Stimulated activated CD4-positive, alpha-beta T cell treated with anti-CD3 and anti-CD28 coated beads, Interleukin-1b, Interleukin-23, amount 100 ng/mL, for 48 hours (primary cell): ENCODE measurements around the gene DENND4B.
A peak's percentile ranks its signal among the peaks of the same experiment; 100 is the strongest.

Experiments
- DNase-seq: peaks from one replicate; pipeline ENCODE4 v3.0.0-alpha.2; 2020

The DENND4B gene

DNA sequence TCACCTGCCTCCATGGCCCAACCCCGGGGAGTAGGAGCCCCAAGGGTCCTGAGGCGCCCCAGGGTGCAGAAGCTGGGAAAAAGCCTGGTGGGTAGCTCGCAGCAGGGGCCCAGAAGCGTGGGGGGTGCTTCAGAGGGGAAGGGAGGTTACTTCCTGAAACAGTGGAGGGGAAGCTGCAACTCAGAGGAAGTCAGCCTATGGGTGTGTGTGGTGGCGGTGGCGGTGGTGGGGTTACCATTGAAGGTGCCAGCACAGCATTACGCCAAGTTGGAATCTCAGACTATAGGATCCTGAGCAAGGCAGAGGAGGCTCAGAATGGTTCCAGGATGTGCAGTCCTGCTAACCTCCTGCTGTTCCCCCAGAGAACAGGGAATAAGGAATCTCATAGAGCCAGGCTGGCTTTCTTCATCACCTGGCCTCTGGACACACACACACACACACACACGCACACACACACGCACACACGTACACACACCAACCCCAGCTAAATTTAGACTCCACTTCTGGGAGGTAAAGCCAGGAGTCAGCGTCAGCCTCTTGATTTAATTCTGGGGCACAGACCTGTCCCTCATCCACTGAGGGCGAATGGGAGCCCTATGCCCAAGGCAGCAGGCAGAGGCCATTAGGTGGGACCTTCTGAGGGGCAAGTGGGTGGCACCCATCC lies 1.3 kb downstream of the DENND4B start:
- DNase-seq = peak; percentile 77

DNA sequence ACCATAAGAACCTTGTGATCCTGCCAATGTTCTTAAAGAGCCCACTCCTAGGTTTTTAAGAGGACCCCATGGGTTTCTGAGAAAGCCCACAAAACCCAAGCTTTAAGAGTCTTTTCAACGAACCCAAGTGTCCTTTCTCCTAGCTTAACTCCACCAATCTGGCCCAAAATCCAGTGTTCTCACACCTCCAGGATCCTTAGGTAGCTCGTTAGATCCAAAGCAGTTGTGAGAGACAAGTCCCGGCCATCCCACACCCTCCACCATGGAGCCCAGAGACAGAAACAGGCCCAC lies 1.7 kb downstream of the DENND4B start:
- no peak for DNase-seq

DNA sequence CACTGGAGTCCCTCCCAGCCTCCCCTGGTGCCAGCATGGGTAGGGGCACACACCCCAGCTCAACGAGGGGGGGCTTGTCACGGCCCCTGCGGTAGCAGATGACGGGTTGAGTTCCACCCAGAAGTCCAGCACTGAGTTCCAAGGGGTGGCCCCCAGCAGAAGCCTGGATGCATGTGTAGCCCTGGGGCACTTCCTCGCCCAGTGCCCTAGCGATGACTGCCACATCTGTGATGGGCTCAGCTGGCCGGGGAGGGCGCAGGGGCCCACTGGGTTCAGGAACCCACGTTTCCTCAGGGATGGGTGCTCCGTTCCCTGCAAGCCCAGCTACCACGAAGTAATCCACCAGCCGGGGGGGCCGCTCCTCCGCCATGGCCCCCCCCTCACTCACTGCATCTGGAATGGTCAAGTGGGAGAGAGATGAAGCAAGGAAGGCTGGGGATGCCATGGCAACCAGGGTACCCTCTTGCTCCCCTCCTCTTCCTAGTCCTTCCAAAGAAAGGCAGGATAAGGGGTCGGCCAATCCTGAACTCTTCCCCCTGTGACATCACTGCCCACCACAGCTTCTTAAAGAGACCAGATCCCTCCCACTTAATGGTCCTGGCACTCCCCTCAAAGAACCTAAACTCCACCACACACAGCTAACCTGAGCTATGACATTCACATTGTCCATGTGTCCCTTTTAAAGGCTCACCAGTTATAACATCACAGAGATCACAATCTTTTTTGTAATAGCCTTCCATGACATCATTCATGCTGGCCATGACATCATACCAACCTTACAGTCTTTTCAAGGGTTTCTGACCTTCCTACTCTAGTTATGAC lies 2.3 kb downstream of the DENND4B start:
- no peak for DNase-seq

DNA sequence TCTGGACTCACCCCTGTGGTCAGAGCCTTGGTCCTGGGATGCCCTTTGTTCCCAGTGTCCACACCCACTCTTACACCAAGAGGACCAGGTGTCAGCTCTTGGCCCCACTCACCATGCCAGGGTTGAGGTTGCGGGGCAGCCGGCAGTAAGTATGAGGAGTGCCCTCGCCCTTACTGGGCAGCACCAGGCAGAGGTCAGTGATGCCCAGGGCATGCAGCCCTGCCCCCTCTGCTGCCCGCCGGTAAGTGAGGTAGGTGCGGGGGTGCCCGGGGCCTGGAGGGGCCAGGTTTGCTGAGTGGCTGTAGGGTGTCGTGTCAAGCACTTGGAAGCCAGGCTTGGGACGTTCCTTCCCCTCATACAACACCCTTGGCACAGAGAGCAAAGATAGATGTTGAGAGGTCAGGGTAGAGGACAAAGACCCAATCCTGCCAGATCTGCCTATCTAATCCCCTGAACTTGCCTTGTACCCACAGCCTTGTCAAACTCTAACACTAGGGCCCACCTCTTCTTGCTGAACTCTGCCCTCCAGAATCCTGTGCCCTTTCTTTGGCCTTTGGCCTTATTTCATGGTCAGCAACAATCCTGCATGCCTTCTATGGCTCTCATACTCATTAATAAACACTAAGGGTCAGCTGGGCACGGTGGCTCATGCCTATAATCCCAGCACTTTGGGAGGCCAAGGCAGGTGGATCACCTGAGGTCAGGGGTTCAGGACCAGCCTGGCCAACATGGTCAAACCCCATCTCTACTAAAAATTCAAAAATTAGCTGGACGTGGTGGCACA lies 3.6 kb downstream of the DENND4B start:
- DNase-seq = no peak

DNA sequence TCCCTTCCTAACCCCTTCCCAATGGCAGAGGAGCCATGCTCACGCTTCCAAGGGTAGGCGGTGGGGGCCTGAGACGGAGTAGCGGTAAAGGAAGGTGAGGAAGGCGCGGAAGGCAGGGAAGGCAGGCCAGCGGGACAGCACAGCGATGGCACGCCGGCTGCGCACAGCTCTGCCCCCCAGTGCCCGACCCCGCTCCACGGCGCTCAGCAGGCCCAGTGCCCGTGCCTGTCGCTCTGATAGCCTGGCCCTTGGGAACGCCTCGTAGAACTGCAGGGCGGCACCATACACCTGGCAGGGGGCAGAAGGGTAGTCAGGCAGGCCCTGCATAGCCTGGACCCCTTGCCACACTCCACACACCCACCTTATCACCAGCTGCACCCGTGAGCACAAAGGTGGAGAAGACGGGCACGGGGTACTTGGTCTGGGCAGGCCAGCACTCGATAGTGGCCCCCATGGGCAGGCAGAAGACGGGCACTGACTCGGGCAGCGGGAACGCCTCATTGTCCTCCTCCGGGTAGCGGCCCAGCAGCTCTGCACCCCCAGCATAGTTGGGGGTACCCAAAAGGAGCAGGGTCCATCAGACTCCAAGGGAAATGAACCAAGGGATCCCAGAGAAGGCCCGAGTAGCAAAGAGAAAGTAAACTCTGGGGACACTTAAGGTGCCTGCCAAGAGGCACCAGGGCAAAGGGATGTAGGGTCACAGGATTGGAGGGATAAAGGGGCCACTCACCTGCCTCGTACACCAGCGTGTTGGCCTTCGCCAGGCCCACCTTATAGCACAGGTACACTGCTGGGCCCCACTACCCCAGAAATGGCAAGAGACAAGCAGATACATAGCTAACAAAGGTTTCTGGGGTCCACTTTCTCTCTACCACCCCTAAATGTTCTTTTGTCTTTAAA lies 4.4 kb downstream of the DENND4B start:
- DNase-seq = no peak

DNA sequence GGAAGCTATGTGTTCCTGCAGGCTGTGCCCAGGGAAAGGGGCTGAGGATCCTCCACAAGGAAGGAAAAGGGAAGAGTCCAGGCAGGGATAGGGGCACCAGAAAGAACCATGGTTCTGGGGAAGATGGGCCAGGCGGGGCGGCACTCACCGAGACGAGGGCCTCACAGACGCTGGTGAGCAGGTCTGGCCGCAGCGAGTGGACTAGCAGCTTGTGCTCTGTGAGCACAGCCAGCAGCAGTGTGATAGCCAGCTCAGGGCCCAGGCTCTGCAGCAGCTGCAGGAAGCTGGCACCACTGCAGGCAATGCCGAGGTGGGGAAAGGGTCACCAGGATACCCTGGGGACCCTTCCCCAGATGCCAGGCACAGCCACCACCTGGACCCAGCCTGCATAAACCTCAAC lies 5.8 kb downstream of the DENND4B start:
- DNase-seq = no peak

DNA sequence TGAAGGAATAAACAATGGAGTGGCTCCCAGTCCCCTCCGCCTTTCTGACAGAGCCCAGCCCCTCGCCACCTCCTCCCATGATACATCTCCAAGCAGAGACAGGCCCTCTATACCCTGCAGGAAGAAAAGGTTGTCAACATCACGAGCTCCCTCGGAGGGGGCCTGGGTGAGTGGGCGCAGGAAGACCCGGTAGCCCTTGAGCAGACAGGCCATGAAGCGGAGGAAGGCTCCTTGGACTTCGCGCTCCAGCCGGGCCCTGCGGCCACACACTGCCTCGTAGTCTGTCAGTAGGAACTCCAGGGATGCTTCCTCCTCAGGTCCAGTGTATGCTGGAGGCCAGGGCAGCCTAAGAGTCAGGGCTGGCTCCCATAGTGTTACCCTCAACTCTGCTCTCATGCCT lies 7.0 kb downstream of the DENND4B start:
- DNase-seq = no peak

DNA sequence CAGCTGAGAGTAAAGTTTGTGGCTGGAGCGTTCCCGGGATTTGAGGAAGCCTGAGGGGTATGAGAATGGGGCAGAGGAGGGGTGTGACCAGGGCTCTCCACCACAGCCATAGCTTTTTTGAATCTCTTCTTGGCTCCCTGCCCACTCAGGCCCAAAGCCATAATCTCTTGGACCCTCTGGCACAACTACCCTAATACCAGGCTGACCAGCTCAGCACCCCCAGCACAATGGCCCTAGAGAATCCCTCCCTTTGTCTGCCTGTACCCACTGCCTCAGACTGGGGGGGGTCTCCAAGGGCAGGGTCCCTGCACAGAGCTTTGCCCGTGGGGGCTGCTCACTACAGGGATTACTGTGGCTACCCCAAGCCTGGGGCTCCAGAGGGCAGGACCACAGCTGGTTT lies 7.5 kb downstream of the DENND4B start:
- DNase-seq = no peak

DNA sequence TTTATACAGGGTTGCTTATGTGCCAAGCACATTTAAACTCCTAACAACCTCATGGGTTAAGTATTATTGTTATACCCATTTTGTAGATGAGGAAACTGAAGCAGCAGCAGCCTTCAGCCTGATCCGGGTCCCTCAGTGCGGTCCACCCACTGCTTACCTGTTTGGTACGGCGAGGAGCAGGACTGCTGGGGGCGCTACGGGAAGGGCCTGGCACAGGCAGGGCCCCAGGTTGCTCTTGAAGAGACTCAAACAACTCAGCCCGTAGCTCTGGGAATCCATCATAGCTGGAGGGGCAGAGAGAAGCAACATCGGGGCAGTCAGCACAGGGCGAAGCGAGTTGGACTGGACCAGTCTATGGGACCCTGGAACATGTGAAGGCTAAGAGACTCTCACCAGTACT lies 9.2 kb downstream of the DENND4B start:
- no peak for DNase-seq

DNA sequence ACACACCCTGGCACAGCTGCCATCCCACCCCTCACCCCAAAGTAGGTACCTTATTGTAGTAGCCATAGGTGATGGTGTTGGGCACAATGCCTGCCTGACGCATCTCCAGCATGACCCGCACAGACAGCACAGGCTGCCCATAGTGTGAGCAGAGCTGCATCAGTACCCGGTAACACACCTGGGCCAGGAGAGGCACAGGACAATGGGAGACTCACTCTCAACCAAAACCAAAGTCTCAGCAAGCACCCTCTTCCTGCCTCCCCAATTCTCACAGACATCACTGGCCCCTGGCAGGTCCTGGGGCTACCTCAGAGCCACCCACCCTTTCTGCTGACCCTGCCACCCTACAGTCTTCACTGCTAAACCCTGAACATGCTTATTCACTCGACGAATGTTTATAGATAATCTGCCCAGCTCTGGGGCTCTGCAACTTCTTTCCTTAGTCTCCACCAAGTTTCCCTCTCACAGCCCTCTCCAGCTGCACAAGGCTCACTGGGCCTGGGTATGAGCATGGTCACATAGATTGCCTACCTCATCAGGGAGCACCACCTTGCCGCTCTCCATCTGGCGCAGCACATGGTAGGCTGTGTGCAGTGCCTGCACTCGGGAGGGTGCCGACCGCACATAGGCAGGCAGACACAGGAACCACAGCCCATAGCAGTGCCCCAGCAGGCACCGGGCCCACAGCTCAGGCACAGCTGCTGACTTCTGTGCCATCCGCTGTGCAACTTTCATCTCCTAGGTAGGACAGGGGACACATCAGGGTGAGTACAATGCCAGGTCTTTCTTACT lies 10.3 kb downstream of the DENND4B start:
- no peak for DNase-seq

DNA sequence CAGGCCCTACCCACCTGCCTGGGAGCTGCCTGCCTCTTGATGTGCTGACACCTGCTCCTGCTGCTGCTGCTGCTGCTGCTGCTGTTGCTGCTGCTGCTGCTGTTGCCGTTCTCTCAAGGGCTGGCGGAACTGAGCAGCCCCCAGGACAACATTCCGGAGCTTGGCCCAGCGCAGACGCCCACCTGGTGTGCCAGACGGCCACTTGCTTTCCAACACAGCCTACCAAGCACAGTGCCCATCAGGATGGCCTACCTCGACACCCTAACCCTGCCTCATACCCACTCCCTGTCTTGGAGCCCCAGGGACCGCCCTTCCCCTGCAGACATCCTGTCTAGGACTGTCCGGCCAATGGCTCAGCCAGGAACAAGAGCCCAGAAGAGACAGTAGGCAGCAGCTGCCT lies 11.8 kb downstream of the DENND4B start:
- no peak for DNase-seq

DNA sequence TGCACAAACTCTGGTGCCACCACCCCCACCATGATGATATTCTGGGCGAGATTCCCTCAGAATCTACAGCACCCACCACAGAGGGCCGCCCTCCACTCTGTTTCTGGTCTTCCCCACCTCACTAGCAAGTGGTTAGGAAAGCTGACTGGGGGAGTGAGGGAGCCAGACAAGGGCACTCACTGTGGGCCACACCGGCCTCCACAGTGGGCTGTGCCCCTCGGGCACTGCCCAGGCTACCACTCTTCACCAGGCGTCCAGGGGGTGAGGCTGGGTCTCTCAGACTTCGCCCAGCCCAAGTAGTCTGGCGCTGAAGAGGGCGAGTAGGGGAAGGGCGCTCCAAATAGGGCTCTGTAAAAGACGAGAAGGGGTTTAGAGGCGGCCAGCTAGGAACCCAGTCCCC lies 12.6 kb downstream of the DENND4B start:
- no peak for DNase-seq

DNA sequence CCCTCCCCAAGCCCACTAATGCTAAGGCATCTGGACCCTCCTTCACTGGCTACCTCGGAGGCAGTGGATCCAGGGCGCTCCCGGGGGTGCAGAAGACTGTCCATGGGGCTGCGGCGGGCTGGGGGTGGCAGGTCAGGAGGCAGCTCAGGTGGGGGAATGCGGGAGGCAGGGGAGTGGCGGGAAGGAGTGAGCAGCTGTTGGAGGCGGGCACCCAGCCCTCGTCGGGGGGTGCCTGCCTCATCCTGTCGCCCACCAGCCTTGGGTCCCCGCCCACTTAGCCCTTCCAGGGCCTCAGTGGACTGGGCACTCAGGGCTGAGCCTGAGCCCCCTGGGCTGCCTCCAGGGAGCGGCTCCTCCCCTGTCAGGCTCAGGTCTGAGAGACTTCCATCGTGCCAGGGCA lies 13.1 kb downstream of the DENND4B start:
- DNase-seq = no peak

DNA sequence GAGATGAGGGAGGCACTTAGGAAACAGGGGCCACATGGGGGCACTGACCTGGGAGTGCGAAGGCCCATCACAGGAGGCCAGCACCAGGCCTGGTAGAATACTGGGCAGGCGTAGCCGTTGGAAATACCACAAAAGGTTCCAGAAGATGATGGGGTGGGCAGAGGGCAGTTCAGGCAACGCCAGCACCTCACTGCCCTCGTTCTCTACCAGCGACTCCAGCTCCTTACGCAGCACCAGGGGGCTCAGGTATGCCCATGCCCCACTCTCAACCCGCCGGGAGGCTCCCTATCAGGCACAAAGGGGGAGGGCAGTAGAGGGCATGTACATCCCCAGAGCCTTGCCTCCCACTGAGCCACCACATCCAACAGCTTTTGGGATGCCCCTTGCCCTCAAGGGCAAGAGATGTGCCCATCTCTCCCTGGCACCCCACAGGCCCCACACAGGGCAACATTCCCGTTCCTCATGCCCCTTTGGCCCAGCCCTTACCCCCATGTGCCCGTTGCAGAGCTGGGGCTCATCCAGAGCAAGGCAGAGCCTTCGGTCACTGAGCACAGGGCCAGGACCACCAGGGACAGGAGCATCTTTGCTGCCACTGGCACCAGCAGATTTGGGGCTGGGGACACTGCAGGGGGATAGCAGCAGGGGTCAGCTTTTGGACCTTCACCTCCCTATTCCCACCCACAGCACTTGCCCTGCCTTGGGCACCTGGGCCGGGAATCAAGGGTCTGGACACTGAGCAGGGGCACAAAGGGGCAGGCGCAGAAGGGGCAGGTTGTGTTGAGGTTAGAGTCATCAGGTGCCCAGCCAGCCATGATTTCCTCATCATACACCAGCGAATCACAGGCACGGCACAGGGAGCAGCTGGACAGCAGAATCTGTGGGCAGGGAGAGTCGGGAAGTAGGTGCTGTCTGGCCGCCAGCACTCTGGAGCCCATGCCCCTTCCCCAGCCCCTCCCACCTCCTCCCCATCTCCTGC lies 14.1 kb downstream of the DENND4B start:
- DNase-seq = no peak

DNA sequence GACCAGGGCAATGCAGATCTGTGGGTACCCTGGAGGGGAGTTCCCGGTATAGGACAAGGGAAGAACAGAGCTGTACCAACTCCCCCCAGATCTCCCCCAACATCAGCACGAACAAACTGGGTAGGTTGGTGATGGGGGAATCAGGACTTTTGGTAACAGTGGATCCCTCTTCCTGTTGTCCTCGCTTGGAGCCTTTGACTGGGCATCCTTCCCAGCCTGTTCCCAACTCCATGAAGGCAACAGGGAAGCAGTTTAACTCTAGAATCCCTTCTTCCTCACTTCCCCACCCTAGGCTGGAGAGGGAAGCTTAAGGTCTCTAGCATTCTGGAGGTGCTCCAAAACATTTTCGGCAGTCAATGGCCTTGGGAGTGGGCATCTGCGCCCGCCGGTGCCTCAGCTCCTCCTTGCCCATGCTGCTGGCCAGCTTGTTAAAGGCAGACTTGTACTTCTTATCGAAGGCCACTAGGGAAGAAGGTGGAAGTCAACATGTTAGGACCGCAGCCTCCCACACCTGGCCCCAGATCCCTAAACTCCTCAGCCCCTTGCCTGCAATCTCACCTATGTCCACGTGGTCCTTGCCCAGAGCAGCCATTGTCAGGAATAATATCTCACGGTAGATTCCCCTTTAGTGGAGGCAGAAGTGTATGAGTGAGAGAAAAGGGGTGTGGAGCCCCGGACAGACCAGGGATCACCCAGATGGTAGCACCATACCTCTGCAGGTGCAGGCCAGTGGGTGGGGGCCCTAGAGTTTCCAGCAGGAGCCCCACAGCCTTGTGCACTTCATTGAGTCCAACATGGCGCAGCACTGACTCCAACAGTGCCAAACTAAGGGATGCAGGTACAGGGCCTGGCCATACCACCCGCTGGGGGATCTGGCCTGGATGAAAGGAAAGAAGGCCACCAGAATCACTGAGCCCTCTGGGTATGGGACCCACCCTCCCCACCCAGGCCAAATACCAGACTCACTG lies 16.3 kb downstream of the DENND4B start:
- DNase-seq = no peak

DNA sequence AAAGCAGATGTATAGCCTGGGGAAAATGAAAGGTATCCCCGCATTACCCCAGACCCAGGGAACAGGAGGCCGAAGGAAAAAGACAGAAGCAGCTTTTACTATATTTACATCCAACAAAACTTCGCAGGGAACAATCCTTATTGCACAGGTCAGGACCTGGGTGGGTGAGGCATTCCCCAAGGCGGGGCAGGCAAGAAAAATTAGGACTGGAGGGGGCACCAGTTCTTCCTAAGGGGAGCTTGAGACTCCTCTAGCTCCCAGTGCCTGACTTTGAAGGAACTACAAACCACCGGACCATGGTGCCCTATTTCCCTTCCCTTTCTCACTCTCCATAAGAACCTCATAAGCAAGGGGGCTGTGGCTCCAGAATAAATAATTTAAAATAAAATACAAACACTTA lies 17.1 kb downstream of the DENND4B start:
- DNase-seq = no peak

DNA sequence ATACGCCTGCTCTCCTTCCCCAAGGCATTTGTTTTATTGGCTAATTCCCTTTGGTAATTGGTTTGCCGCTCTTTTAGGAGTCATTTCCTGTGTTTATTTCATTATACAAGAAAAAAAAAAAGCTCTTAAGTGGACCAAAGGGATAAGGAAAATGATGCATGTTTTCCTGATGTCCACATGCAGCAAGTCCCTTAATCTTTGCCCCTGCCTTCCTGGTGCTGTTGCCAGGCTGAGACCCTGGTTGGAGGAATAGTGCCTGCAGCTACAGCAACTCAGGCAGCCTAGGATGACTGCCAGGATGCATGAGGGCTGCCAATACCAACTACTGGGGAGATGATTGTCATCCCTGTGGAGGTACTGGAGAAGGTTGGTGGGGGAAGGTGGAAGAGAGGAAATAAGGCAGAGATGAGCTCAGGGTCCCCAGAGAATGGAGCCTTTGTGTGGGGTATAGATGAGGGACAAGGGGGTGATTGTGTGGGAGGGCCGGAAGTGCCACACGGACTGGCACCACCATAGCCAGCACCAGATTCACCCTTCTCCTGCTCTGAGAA lies 17.7 kb downstream of the DENND4B start:
- DNase-seq = no peak

DNA sequence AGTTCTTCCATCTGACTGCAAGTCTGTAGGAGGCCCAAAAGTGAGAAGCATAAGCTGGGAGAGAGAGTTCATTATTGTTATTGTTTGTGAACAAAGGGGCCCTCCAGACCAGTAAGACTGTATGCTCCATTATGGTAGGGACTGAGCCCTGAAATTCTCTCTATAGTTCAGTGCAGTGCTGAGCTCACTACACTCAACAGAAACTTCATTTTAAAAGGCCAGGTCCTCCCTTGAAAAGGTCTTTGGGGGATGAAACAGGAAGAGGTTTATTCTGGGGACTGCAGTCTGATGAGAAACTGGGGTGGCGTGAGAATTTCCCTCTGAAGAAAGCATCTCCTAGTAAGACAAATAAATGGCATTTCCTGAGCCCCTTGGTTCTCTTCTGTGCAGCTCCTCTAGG lies 18.3 kb downstream of the DENND4B start:
- no peak for DNase-seq

DNA sequence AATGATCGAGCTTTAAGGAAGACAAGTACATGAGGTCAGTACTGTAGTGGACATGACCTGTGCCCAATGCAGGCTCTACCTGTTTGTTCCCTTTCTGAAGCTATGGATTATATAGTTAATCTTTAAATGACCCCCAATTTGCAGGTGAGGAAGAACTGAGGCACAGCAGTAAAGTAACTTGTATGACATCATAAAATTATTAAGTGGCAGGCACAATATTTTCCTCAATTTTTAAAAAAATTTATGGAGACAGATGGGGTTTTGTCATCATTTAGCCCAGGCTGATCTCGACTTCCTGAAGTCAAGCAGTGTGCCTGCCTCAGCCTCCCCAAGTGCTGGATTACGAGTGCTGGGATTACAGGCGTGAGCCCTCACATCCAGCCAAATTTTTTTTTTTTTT lies 20.1 kb downstream of the DENND4B start:
- DNase-seq = no peak
